ENCODE results near the gene RNF44. TPM values are rescaled to one million over a fixed set of nuclear protein-coding genes. Genes with fewer than 3 reads are reported as not detected.
A peak's percentile ranks its signal among the peaks of the same experiment; 100 is the strongest.

RNF44 gene
- total RNA-seq, 4 donors from 2014 or later, result 8.8 to 23.1 (median 15.5) TPM

DNA sequence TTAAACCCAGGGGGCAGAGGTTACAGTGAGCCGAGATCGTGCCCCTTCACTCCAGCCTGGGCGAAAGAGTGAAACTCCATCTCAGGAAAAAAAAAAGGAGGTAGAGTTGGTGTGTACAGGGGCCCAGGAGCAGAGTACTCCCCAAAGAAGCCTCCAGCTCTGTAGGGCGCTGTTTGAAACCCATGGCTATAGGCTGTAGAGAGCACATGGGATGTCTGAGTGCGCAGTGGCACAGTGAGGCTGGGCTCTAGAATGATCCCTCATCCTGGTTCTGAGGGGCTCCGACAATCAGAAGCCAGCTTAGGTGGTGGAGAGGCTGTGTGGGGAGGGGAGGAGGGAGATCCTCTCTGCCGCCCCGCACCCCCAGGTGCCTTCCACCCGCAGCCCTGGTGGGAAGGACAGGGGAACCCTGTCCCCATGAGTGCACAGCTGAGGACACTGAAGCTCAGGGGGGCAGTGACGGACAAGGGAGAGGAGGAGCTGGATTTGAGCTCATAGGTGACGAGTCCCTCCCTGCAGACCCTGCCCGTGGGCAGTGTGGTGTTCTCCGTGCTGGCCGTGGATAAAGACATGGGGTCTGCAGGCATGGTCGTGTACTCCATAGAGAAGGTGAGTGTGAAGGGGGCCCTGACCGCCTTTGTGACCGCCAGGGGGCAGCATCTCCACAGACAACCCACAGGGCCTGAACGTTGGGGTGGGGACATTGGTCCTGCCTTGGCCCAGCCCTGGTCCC, 36.5 kb upstream of the RNF44 start:
- intact Hi-C loops (cut with DNase I), result no loop called here
- Histone ChIP-seq H3K36me3 (no peaks in the 10 kb centered on the region), H3K4me1 (peaks cover 0 to 11% (median 0%) of the 10 kb centered on the region in 3 donors), H3K27ac (no peak overlapping the region), H3K9me3 (no peaks in the 10 kb centered on the region), H3K27me3 (peaks cover 0 to 36% (median 0%) of the 10 kb centered on the region in 4 donors), H3K4me3 (no peak overlapping the region)
- peak; percentile 52 to 78 (median 64) for TF ChIP-seq CTCF (IDR thresholded peaks at IDR 0.05)
- no peak for TF ChIP-seq POLR2A (IDR thresholded peaks at IDR 0.05)
- DNase-seq, result no peak
- WGBS, 2 donors, result 56 to 85% methylated on average over 4 to 8 of the region's 18 CpGs

DNA sequence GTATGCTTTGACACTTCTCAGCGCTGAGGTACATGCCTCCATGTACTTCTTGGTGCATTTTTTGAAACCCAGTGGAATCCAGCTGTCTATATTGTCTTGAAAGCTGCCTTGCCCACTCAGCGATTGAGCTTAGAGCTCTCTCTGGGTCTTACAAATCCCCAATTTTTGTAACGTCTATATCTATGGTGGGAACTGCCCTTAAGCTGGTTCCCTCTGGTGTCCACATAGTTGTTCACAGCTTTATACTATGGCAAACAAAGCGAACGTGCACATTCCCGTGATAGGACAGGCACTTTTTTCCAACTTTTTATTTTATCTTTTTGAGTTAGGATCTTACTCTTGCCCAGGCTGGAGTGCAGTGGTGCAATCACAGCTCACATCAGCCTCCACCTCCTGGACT, 32.8 kb upstream of the RNF44 start:
- TF ChIP-seq CTCF (IDR thresholded peaks at IDR 0.05), result no peak
- TF ChIP-seq POLR2A (IDR thresholded peaks at IDR 0.05), result no peak
- Histone ChIP-seq H3K27ac (no peak overlapping the region), H3K9me3 (no peaks in the 10 kb centered on the region), H3K4me3 (no peak overlapping the region), H3K36me3 (no peaks in the 10 kb centered on the region), H3K27me3 (peaks cover 0 to 56% (median 0%) of the 10 kb centered on the region in 4 donors), H3K4me1 (peaks cover 0 to 5% (median 0%) of the 10 kb centered on the region in 3 donors)
- WGBS, 2 donors, result 40 to 43% methylated on average over 6 of the region's 6 CpGs
- intact Hi-C loops (cut with DNase I), result no loop called here
- no peak for DNase-seq

GRCh38 chr5:176568657-176569056, 31.5 kb upstream of the RNF44 start:
- no peaks in the 10 kb centered on the region for H3K9me3 ChIP-seq
- no peak for TF ChIP-seq CTCF (IDR thresholded peaks at IDR 0.05)
- H3K27ac ChIP-seq, result no peak overlapping the region
- WGBS, 2 donors, result 60 to 73% methylated on average over 6 to 9 of the region's 18 CpGs
- no peaks in the 10 kb centered on the region for H3K4me1 ChIP-seq
- no peak overlapping the region for H3K4me3 ChIP-seq
- intact Hi-C loops (cut with DNase I), result no loop called here
- H3K36me3 ChIP-seq, result no peaks in the 10 kb centered on the region
- no peak for DNase-seq
- peaks cover 0 to 56% (median 0%) of the 10 kb centered on the region in 4 donors for H3K27me3 ChIP-seq

GRCh38 chr5:176565760-176566288, 28.6 kb upstream of the RNF44 start:
- H3K36me3 ChIP-seq, result no peaks in the 10 kb centered on the region
- no peaks in the 10 kb centered on the region for H3K4me1 ChIP-seq
- TF ChIP-seq CTCF (IDR thresholded peaks at IDR 0.05) (no peak), POLR2A (IDR thresholded peaks at IDR 0.05) (no peak)
- intact Hi-C loops (cut with DNase I), result no loop called here
- H3K27me3 ChIP-seq, result peaks cover 0 to 56% (median 0%) of the 10 kb centered on the region in 4 donors
- DNase-seq, result no peak
- H3K27ac ChIP-seq, result no peak overlapping the region
- 50 to 52% methylated on average over 6 of the region's 6 CpGs for WGBS, 2 donors
- no peak overlapping the region for H3K4me3 ChIP-seq
- no peaks in the 10 kb centered on the region for H3K9me3 ChIP-seq

DNA sequence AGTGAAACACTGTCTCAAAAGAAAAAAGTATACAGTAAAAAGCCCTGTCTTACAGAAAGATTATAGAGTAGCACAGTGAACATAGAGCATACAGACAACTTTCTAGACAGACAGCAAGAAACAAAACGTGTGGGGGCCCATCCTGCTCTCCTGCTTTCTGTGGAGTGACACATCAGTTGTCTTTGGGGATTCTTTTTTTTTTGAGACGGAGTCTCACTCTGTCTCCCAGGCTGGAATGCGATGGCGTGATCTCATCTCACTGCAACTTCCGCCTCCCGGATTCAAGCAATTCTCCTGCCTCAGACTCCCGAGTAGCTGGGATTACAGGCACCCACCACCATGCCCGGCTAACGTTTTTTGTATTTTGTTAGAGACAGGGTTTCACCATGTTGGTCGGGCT, 26.8 kb upstream of the RNF44 start:
- Histone ChIP-seq H3K4me3 (no peak overlapping the region), H3K27ac (no peak overlapping the region), H3K27me3 (peaks cover 0 to 50% (median 0%) of the 10 kb centered on the region in 4 donors), H3K4me1 (no peaks in the 10 kb centered on the region), H3K36me3 (no peaks in the 10 kb centered on the region), H3K9me3 (peaks cover 0 to under 1% (median 0%) of the 10 kb centered on the region in 3 donors)
- no peak for DNase-seq
- TF ChIP-seq CTCF (IDR thresholded peaks at IDR 0.05) (no peak), POLR2A (IDR thresholded peaks at IDR 0.05) (no peak)
- 72 to 75% methylated on average over 10 of the region's 10 CpGs for WGBS, 2 donors
- intact Hi-C loops (cut with DNase I), result no loop called here
